CD4-positive, alpha-beta T cell treated with Interleukin-6 at 100 ng/mL for 8 hours (primary cell): ENCODE results near the gene FNDC7.
"Not testable (repeated sequence)": the region's sequence is repeated elsewhere in the genome, so short reads cannot be mapped to it uniquely, and the experiment has no call there.

ENCODE experiments used
- DNase-seq: peaks from one replicate; pipeline ENCODE4 v3.0.0-alpha.2; 2020; ENCODE audit warnings: mixed read lengths, low spot score

FNDC7 gene

GRCh38 chr1:108695535-108695934, 17.2 kb upstream of the FNDC7 start:
- DNase-seq, result no peak

GRCh38 chr1:108699375-108700332, 13.1 kb upstream of the FNDC7 start:
- no peak for DNase-seq

GRCh38 chr1:108701176-108701849, 11.4 kb upstream of the FNDC7 start:
- no peak for DNase-seq

GRCh38 chr1:108702109-108702508, 10.6 kb upstream of the FNDC7 start:
- not testable (repeated sequence) for DNase-seq

GRCh38 chr1:108703939-108704338, 8.8 kb upstream of the FNDC7 start:
- DNase-seq, result peak; percentile 37

- no peak for DNase-seq
These were observed 8.2 kb upstream of the FNDC7 start for GRCh38 chr1:108704496-108704895.

GRCh38 chr1:108706643-108707042, 6.1 kb upstream of the FNDC7 start:
- DNase-seq, result no peak

- DNase-seq, result peak; percentile 73
These were observed 3.7 kb upstream of the FNDC7 start for GRCh38 chr1:108708691-108709660.

- DNase-seq, result no peak
These were observed 3.2 kb downstream of the FNDC7 start for GRCh38 chr1:108715932-108716331.

GRCh38 chr1:108716437-108717230, 3.9 kb downstream of the FNDC7 start:
- no peak for DNase-seq

GRCh38 chr1:108717774-108718316, 5.1 kb downstream of the FNDC7 start:
- no peak for DNase-seq

GRCh38 chr1:108718927-108719655, 6.4 kb downstream of the FNDC7 start:
- no peak for DNase-seq

GRCh38 chr1:108719656-108720435, 7.1 kb downstream of the FNDC7 start:
- DNase-seq, result no peak

- DNase-seq, result no peak
These were observed 9.6 kb downstream of the FNDC7 start for GRCh38 chr1:108722292-108722691.

GRCh38 chr1:108725906-108726305, 13.2 kb downstream of the FNDC7 start:
- DNase-seq, result no peak

GRCh38 chr1:108728327-108728923, 15.7 kb downstream of the FNDC7 start:
- DNase-seq, result no peak

- no peak for DNase-seq
These were observed 16.8 kb downstream of the FNDC7 start for GRCh38 chr1:108729481-108729880.

- no peak for DNase-seq
These were observed 19.7 kb downstream of the FNDC7 start for GRCh38 chr1:108732398-108732797.
